Measurements from ENCODE around the gene NRXN3.

NRXN3 gene

DNA sequence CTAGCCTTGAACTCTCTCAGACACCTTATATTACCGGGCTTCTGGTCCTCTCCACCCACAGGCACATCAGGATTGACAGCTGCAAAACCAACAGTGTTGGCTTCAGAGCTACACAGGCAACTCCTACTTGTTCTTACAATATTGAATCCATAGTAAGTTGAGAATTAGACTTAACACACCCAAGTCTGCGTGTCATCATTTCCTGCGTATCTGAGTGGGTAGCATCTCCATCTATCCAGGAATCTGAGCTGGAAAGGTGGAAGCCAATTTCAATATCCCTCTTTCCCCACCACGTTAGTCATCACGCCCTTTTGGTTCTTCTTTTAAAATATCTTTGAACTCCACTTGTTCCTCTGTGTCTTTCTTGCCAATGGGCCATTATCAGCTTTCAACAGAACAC is 37.2 kb downstream of the NRXN3 start:
- Histone ChIP-seq H3K36me3 (ENCODE audit: control insufficient read depth in 2 of 2, insufficient read depth in 1 of 2, low read length in 2 of 2) (no peaks in the 10 kb centered on the region), H3K9me3 (ENCODE audit: control insufficient read depth, insufficient read depth, low read depth, low read length) (no peaks in the 10 kb centered on the region), H3K4me1 (ENCODE audit: control insufficient read depth, insufficient read depth, low read length) (no peaks in the 10 kb centered on the region), H3K27ac (ENCODE audit: extremely low read depth, low read depth, low read length) (no peak overlapping the region), H3K4me3 (ENCODE audit: low read depth, low read length) (no peak overlapping the region)
- ChIA-PET POLR2A (no interaction called here), CTCF (no interaction called here)
- TF ChIP-seq GLIS2 (tag by site-specific recombination; IDR thresholded peaks at IDR 0.05) (no peak), ZNF670 (tag by site-specific recombination; IDR thresholded peaks at IDR 0.05; ENCODE audit: low read depth) (no peak), ZNF10 (tag by site-specific recombination; IDR thresholded peaks at IDR 0.05) (no peak), ZNF19 (tag by site-specific recombination; IDR thresholded peaks at IDR 0.05; ENCODE audit: low read depth) (no peak), PRDM4 (tag by site-specific recombination; IDR thresholded peaks at IDR 0.05) (no peak), ZNF138 (tag by site-specific recombination; IDR thresholded peaks at IDR 0.05; ENCODE audit: borderline replicate concordance) (no peak), ZNF777 (tag by site-specific recombination; IDR thresholded peaks at IDR 0.05; ENCODE audit: borderline replicate concordance) (no peak), KLF9 (tag by site-specific recombination; IDR thresholded peaks at IDR 0.05; ENCODE audit: low read depth) (no peak), ZNF169 (tag by site-specific recombination; IDR thresholded peaks at IDR 0.05) (no peak), ZNF404 (tag by site-specific recombination; IDR thresholded peaks at IDR 0.05) (no peak), ZNF398 (tag by site-specific recombination; IDR thresholded peaks at IDR 0.05) (no peak), SP2 (tag by site-specific recombination; IDR thresholded peaks at IDR 0.05) (no peak), ZFP69B (tag by site-specific recombination; IDR thresholded peaks at IDR 0.05) (no peak), AEBP2 (tag by site-specific recombination; IDR thresholded peaks at IDR 0.05; ENCODE audit: borderline replicate concordance) (no peak)
- TF ChIP-seq, protein P1, sequence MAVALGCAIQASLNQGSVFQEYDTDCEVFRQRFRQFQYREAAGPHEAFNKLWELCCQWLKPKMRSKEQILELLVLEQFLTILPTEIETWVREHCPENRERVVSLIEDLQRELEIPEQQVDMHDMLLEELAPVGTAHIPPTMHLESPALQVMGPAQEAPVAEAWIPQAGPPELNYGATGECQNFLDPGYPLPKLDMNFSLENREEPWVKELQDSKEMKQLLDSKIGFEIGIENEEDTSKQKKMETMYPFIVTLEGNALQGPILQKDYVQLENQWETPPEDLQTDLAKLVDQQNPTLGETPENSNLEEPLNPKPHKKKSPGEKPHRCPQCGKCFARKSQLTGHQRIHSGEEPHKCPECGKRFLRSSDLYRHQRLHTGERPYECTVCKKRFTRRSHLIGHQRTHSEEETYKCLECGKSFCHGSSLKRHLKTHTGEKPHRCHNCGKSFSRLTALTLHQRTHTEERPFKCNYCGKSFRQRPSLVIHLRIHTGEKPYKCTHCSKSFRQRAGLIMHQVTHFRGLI (tag by site-specific recombination; IDR thresholded peaks at IDR 0.05) = no peak

DNA sequence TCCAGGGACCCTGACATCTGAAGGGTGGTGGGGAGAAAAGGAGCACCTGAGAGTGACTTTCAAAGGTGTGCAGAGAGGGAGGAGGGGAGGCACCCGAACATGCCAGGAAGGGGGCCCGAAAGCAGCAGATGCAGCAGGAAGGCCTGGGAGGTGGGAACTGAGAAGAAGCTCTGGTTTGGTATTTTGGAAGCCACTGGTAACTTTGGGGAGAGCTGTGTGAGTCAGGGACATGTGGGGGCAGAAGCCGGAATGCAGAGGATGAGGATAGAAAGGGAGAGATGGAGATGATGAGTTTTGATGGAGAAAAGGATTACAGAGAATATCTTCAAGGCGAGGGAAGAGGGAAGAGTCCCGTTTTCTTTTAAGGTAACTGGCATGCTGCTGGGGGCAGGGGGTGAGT is 50.1 kb downstream of the NRXN3 start:
- no peaks in the 10 kb centered on the region for H3K9me3 ChIP-seq (ENCODE audit: control insufficient read depth, insufficient read depth, low read depth, low read length)
- TF ChIP-seq KLF16 (tag by site-specific recombination; IDR thresholded peaks at IDR 0.05) = no peak
- no peak for TF ChIP-seq ZNF837 (tag by site-specific recombination; IDR thresholded peaks at IDR 0.05)
- no peak for TF ChIP-seq ZNF24 (tag by site-specific recombination; IDR thresholded peaks at IDR 0.05)
- TF ChIP-seq ZNF501 (tag by site-specific recombination; IDR thresholded peaks at IDR 0.05) = no peak
- ChIA-PET POLR2A (no interaction called here), CTCF (no interaction called here)
- no peaks in the 10 kb centered on the region for H3K4me1 ChIP-seq (ENCODE audit: control insufficient read depth, insufficient read depth, low read length)
- no peak overlapping the region for H3K27ac ChIP-seq (ENCODE audit: extremely low read depth, low read depth, low read length)
- H3K4me3 ChIP-seq (ENCODE audit: low read depth, low read length) = no peak overlapping the region
- no peaks in the 10 kb centered on the region for H3K36me3 ChIP-seq (ENCODE audit: control insufficient read depth in 2 of 2, insufficient read depth in 1 of 2, low read length in 2 of 2)
